A549 (cell line): Measurements from ENCODE around the gene FEM1C. TPM values are rescaled to one million over a fixed set of nuclear protein-coding genes. Genes with fewer than 3 reads are reported as not detected.

Source experiments
- ATAC-seq, 2 experiments: fragments of 200-7000 bp in 1 of 2; fragments of >200 bp in 1 of 2; cut with Nextera tagmentation in 1 of 2; cut with Tn5 transposase in 1 of 2; 3 replicates each; pipeline versions ENCODE4 v1.8.0 to v1.9.1; 2018 to 2020; ENCODE audit warnings: mild to moderate bottlenecking in 1 of 2, moderate library complexity in 1 of 2
- CTCF ChIA-PET: fragments of 300-600 bp; sonication (Branson Sonifier 250); formaldehyde crosslinking; extraction: SDS; loops from one replicate; lab custom pipeline; 2021; ENCODE audit warnings: antibody characterized with exemption, inconsistent platforms; lab: Yijun Ruan, JAX
- POLR2A ChIA-PET: fragments of 350-600 bp; formaldehyde crosslinking; extraction: SDS; loops from one replicate; lab custom pipeline; 2021; ENCODE audit warnings: antibody characterized with exemption, inconsistent platforms; lab: Yijun Ruan, JAX
- DNase-seq, 2 experiments: peaks; one replicate each; pipeline versions ENCODE4 v3.0.0 to v3.0.0-alpha.2; 2011 to 2016; ENCODE audit warnings: low read depth in 1 of 2, low spot score in 1 of 2
- FAIRE-seq: peaks from 2 replicates; lab custom pipeline; 2011; peaks lifted over from hg19 to GRCh38; lab: Jason Lieb, UNC
- H3K27ac ChIP-seq, 2 experiments: fragments of >200 bp; sonication (Bioruptor Twin); formaldehyde crosslinking; 3 replicates each; pipeline ENCODE4 v1.5.1; 2016 to 2017
- H3K4me1 ChIP-seq: fragments of >200 bp; sonication (Bioruptor Twin); formaldehyde crosslinking; 3 replicates; pipeline ENCODE4 v1.6.1; 2016
- H3K4me2 ChIP-seq: fragments of >200 bp; sonication (Bioruptor Twin); formaldehyde crosslinking; 3 replicates; pipeline ENCODE4 v1.6.1; 2016
- H3K4me3 ChIP-seq: fragments of >200 bp; sonication (Bioruptor Twin); formaldehyde crosslinking; 3 replicates; pipeline ENCODE4 v1.5.1; 2016
- H3K9me3 ChIP-seq: fragments of >200 bp; sonication (Bioruptor Twin); formaldehyde crosslinking; 3 replicates; pipeline ENCODE4 v1.6.1; 2016
- BHLHE40 ChIP-seq: IDR thresholded peaks from 2 replicates; pipeline ENCODE4 v1.6.1; 2012; ENCODE audit warnings: low read depth, low read length, inconsistent platforms
- CEBPB ChIP-seq, 2 experiments: fragments of >200 bp in 1 of 2; sonication (Bioruptor Twin) in 1 of 2; formaldehyde crosslinking in 1 of 2; IDR thresholded peaks; 2 replicates each; pipeline ENCODE4 v1.6.1; 2012 to 2016
- EHF ChIP-seq: fragments of 250-450 bp; sonication (Bioruptor Pico); IDR thresholded peaks from 2 replicates; pipeline ENCODE4 v1.5.0; 2020; ENCODE audit warnings: mild to moderate bottlenecking
- EHMT2 ChIP-seq: fragments of 200-600 bp; sonication (generic); IDR thresholded peaks from 2 replicates; pipeline ENCODE4 v1.6.1; 2016; ENCODE audit warnings: antibody characterized with exemption, low read depth, mild to moderate bottlenecking, moderate library complexity
- ESRRA ChIP-seq: fragments of 150-350 bp; IDR thresholded peaks from 2 replicates; pipeline ENCODE4 v1.6.1; 2014; ENCODE audit warnings: mild to moderate bottlenecking, low read length, borderline replicate concordance
- FOSB ChIP-seq: fragments of 250-450 bp; sonication (Bioruptor Pico); IDR thresholded peaks from 2 replicates; pipeline ENCODE4 v1.5.0; 2020; ENCODE audit warnings: mild to moderate bottlenecking, moderate library complexity
- FOSL2 ChIP-seq, 2 experiments: fragments of 450-650 bp in 1 of 2; fragments of >200 bp in 1 of 2; sonication (Bioruptor Twin) in 1 of 2; formaldehyde crosslinking; IDR thresholded peaks; 2 replicates each; pipeline versions ENCODE4 v1.5.0 to v1.6.1; 2016 to 2020; ENCODE audit warnings: mild to moderate bottlenecking in 1 of 2, moderate library complexity in 1 of 2
- FOXS1 ChIP-seq: fragments of 250-450 bp; sonication (Bioruptor Pico); IDR thresholded peaks from 2 replicates; pipeline ENCODE4 v1.5.0; 2020; ENCODE audit warnings: mild to moderate bottlenecking, moderate library complexity
- HOXA7 ChIP-seq: fragments of 250-450 bp; sonication (Bioruptor Pico); IDR thresholded peaks from 2 replicates; pipeline ENCODE4 v1.5.0; 2020; ENCODE audit warnings: mild to moderate bottlenecking, moderate library complexity
- HOXB13 ChIP-seq: fragments of 250-450 bp; sonication (Bioruptor Pico); IDR thresholded peaks from 2 replicates; pipeline ENCODE4 v1.5.0; 2020; ENCODE audit warnings: low read depth, mild to moderate bottlenecking, moderate library complexity
- HOXB5 ChIP-seq: fragments of 250-450 bp; sonication (Bioruptor Pico); IDR thresholded peaks from 2 replicates; pipeline ENCODE4 v1.5.0; 2020; ENCODE audit warnings: mild to moderate bottlenecking, moderate library complexity
- MAFK ChIP-seq: fragments of 450-650 bp; IDR thresholded peaks from 2 replicates; pipeline ENCODE4 v1.6.1; 2014; ENCODE audit not compliant: partially characterized antibody
- MYC ChIP-seq: IDR thresholded peaks from 2 replicates; pipeline ENCODE4 v1.6.1; 2012; ENCODE audit warnings: mild to moderate bottlenecking, inconsistent platforms, low read length, improper control_type of control experiment, borderline replicate concordance
- PHF8 ChIP-seq: fragments of 200-600 bp; sonication (generic); IDR thresholded peaks from 2 replicates; pipeline ENCODE4 v1.6.1; 2016; ENCODE audit warnings: low read depth, mild to moderate bottlenecking, antibody characterized with exemption, moderate library complexity, borderline replicate concordance
- POLR2A ChIP-seq: IDR thresholded peaks from 2 replicates; pipeline ENCODE4 v1.6.1; 2012; ENCODE audit warnings: mild to moderate bottlenecking, low read length
- RNF2 ChIP-seq: fragments of 200-600 bp; sonication (generic); IDR thresholded peaks from 2 replicates; pipeline ENCODE4 v1.6.1; 2016; ENCODE audit warnings: low read depth, mild to moderate bottlenecking, antibody characterized with exemption, moderate library complexity, borderline replicate concordance
- SMC3 ChIP-seq: fragments of >200 bp; sonication (Bioruptor Twin); formaldehyde crosslinking; IDR thresholded peaks from 3 replicates; pipeline ENCODE4 v1.6.1; 2018; ENCODE audit warnings: inconsistent platforms
- TFCP2L1 ChIP-seq: fragments of 250-450 bp; sonication (Bioruptor Pico); IDR thresholded peaks from 2 replicates; pipeline ENCODE4 v1.5.0; 2021; ENCODE audit warnings: mild to moderate bottlenecking
- ZNF302 ChIP-seq: fragments of 250-450 bp; sonication (Bioruptor Pico); IDR thresholded peaks from 2 replicates; pipeline ENCODE4 v1.9.0; 2021; ENCODE audit warnings: inconsistent platforms, mild to moderate bottlenecking, moderate library complexity
- ZSCAN20 ChIP-seq: fragments of 250-450 bp; sonication (Bioruptor Pico); IDR thresholded peaks from 2 replicates; pipeline ENCODE4 v1.8.0; 2022; ENCODE audit warnings: mild to moderate bottlenecking, moderate library complexity
- WGBS: methylation state at CpG from one replicate; pipeline ENCODE4 v1.1.6; 2017; ENCODE audit errors: missing lambda C conversion rate; 5-methylcytosine and 5-hydroxymethylcytosine counted together
- polyA plus RNA-seq, 4 experiments: library from polyadenylated mRNA; depleted of rRNA in 3 of 4; stranded (reverse); fragments of >200 nt; fragmentation: RNase III in 1 of 4; extraction: RNeasy Plus Mini Kit Qiagen cat#74134 plus additional on column Dnase treatment in 1 of 4; gene quantifications; 2 replicates in 3 of 4; 3 replicates in 1 of 4; pipeline ENCODE4 v1.2.3, GENCODE V29; 2011 to 2017
- TF ChIP-seq, protein P1 (sequence below): fragments of >200 bp; sonication (Bioruptor Twin); formaldehyde crosslinking; IDR thresholded peaks from 3 replicates; pipeline ENCODE4 v1.5.1; 2016
- TF ChIP-seq, protein P2 (sequence below): fragments of 250-450 bp; sonication (Bioruptor Pico); IDR thresholded peaks from 2 replicates; pipeline ENCODE4 v1.5.0; 2020; ENCODE audit warnings: low read depth, mild to moderate bottlenecking, moderate library complexity
- TF ChIP-seq, protein P3 (sequence below): fragments of >200 bp; sonication (Bioruptor Twin); formaldehyde crosslinking; IDR thresholded peaks from 3 replicates; pipeline ENCODE4 v1.6.1; 2016
- TF ChIP-seq, protein P4 (sequence below): IDR thresholded peaks from 2 replicates; pipeline ENCODE4 v1.6.1; 2012

Gene FEM1C
- polyA plus RNA-seq, 2 of the 4 experiments (the other 2 are of a cell fraction) = 6.3 to 8.4 TPM

DNA sequence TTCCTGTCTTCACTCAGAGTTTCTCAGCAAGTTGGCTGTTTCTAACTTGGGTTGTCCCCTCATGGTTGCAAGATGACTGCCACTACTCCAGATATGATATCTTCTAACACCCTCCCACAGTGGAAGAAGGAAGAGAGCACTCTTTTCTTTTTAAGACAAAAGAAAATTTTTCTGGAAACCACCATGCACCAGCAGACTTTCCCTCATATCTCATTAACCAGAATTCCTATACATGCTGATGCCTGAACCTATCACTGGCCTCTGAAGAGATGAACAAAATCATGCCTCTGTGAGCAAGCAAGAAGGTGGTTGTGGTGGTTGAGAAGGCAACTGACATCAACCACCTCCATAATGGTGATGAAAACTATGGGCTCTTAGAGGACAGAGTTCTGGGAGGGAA lies 56.8 kb downstream of the FEM1C start:
- no peak overlapping the region for H3K4me2 ChIP-seq
- CTCF ChIA-PET = no interaction called here
- DNase-seq (no peak), FAIRE-seq (no peak)
- TF ChIP-seq, protein P1, sequence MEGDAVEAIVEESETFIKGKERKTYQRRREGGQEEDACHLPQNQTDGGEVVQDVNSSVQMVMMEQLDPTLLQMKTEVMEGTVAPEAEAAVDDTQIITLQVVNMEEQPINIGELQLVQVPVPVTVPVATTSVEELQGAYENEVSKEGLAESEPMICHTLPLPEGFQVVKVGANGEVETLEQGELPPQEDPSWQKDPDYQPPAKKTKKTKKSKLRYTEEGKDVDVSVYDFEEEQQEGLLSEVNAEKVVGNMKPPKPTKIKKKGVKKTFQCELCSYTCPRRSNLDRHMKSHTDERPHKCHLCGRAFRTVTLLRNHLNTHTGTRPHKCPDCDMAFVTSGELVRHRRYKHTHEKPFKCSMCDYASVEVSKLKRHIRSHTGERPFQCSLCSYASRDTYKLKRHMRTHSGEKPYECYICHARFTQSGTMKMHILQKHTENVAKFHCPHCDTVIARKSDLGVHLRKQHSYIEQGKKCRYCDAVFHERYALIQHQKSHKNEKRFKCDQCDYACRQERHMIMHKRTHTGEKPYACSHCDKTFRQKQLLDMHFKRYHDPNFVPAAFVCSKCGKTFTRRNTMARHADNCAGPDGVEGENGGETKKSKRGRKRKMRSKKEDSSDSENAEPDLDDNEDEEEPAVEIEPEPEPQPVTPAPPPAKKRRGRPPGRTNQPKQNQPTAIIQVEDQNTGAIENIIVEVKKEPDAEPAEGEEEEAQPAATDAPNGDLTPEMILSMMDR = no peak
- TF ChIP-seq CEBPB (IDR thresholded peaks at IDR 0.05) = no peak
- TF ChIP-seq HOXB13 (CRISPR knock-in tag) = no peak
- no peak for TF ChIP-seq POLR2A
- TF ChIP-seq, all 56 proteins: peak for 0
- no peaks in the 10 kb centered on the region for H3K9me3 ChIP-seq
- no peak overlapping the region for H3K27ac ChIP-seq
- no peak for ATAC-seq
- no peaks in the 10 kb centered on the region for H3K4me1 ChIP-seq
- POLR2A ChIA-PET = no interaction called here
- H3K4me3 ChIP-seq = no peak overlapping the region

DNA sequence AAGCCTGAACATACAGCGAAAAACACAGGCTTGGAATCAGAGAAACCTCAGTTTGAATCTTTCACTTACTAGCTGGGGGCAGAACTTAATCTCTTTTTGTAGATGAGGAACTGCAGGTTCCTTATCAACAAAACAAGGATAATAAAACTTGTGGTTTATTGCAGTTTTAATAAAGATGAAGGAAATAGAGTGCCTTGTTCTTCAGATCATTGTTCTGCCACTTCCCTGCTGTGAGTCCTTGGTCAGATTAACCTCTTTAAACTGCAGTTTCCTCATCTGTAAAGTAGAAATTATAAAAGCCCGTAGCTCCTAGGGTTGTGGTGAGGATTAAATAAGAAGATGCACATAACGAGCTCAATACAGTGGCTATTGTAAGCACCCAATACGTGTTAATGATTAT lies 57.4 kb downstream of the FEM1C start:
- H3K4me1 ChIP-seq = no peaks in the 10 kb centered on the region
- DNase-seq = no peak
- TF ChIP-seq ESRRA (no peak), HOXB5 (no peak), EHF (no peak), ZNF302 (CRISPR knock-in tag) (no peak)
- TF ChIP-seq, all 56 proteins: peak for 0
- Histone ChIP-seq H3K4me2 (no peak overlapping the region), H3K4me3 (no peak overlapping the region), H3K27ac (no peak overlapping the region), H3K9me3 (no peaks in the 10 kb centered on the region)
- FAIRE-seq = no peak
- ChIA-PET CTCF (no interaction called here), POLR2A (no interaction called here)
- 31% methylated on average over 4 of the region's 4 CpGs for WGBS
- ATAC-seq = no peak

DNA sequence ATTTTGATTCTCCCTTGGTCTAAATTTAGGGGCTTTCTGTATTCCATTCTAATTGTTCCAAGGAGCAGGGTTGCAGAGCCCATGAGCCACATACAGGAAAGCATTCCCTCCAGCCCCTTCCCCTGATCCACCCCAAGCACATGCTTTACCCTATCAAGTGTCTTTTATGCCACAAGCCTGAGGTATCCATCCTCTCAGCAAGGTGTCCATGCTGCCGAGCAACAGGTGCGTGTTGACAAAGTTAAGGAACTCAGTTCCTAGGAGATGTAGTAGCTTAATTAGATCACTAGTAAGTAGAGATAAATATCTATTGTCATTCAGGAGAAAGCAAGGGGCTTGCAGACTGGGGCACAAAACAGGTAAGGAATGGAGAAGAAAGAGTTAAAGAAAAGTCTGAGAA lies 57.8 kb downstream of the FEM1C start:
- TF ChIP-seq PHF8 (no peak), MAFK (no peak), ZSCAN20 (CRISPR knock-in tag) (no peak), TFCP2L1 (CRISPR knock-in tag) (no peak), HOXA7 (CRISPR knock-in tag) (no peak), MYC (no peak), HOXB13 (CRISPR knock-in tag) (no peak), BHLHE40 (no peak), SMC3 (no peak), FOSL2 (IDR thresholded peaks at IDR 0.05) (no peak), FOSL2 (CRISPR knock-in tag; IDR thresholded peaks at IDR 0.05) (no peak), FOXS1 (no peak), ZNF302 (CRISPR knock-in tag) (no peak)
- TF ChIP-seq, protein P2, sequence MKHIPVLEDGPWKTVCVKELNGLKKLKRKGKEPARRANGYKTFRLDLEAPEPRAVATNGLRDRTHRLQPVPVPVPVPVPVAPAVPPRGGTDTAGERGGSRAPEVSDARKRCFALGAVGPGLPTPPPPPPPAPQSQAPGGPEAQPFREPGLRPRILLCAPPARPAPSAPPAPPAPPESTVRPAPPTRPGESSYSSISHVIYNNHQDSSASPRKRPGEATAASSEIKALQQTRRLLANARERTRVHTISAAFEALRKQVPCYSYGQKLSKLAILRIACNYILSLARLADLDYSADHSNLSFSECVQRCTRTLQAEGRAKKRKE (CRISPR knock-in tag) = no peak
- H3K27ac ChIP-seq = no peak overlapping the region
- CTCF ChIA-PET = interaction anchor here (0.6 kb wide), 1 partner anchor 14 kb away, joined by 3 read pairs; no protein-coding TSS in a partner anchor
- DNase-seq (no peak), FAIRE-seq (no peak), ATAC-seq (no peak)
- H3K9me3 ChIP-seq = no peaks in the 10 kb centered on the region
- H3K4me1 ChIP-seq = no peaks in the 10 kb centered on the region
- POLR2A ChIA-PET = no interaction called here
- no peak overlapping the region for H3K4me2 ChIP-seq
- no peak overlapping the region for H3K4me3 ChIP-seq
- 91% methylated on average over 2 of the region's 2 CpGs for WGBS

DNA sequence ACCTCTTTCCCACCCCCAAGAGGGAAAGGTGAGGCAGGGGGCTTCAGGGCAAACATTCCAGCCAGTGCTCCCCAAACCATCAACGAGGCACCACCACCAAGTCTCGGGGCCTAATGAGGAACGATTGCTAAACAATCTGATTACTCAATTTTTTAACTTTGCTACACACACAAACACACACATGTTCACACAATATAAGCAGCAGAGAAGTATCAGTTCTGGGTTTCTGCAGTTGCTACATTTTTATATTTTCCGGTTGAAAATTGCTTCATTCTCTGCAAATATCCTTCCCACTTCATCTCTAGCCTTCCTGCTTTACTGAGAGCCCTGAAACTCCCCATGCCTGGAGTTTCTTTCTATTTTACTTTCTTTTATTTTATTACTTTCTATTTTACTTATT lies 60.2 kb downstream of the FEM1C start:
- ChIA-PET CTCF (no interaction called here), POLR2A (no interaction called here)
- Histone ChIP-seq H3K4me2 (no peak overlapping the region), H3K4me1 (no peaks in the 10 kb centered on the region), H3K4me3 (no peak overlapping the region), H3K27ac (no peak overlapping the region), H3K9me3 (no peaks in the 10 kb centered on the region)
- no peak for FAIRE-seq
- no peak for DNase-seq
- no peak for ATAC-seq
- WGBS = 73% methylated on average over 4 of the region's 4 CpGs
- TF ChIP-seq, protein P3, sequence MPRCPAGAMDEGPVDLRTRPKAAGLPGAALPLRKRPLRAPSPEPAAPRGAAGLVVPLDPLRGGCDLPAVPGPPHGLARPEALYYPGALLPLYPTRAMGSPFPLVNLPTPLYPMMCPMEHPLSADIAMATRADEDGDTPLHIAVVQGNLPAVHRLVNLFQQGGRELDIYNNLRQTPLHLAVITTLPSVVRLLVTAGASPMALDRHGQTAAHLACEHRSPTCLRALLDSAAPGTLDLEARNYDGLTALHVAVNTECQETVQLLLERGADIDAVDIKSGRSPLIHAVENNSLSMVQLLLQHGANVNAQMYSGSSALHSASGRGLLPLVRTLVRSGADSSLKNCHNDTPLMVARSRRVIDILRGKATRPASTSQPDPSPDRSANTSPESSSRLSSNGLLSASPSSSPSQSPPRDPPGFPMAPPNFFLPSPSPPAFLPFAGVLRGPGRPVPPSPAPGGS = no peak
- TF ChIP-seq ZNF302 (CRISPR knock-in tag) (no peak), FOSB (CRISPR knock-in tag) (no peak), EHMT2 (no peak), HOXB5 (no peak), RNF2 (no peak), EHF (no peak)
- TF ChIP-seq, protein P2 (CRISPR knock-in tag) = no peak
- TF ChIP-seq, protein P1 = no peak
- TF ChIP-seq, protein P4, sequence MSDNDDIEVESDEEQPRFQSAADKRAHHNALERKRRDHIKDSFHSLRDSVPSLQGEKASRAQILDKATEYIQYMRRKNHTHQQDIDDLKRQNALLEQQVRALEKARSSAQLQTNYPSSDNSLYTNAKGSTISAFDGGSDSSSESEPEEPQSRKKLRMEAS = no peak
